ENCODE data around the gene LPP. TPM values are rescaled to one million over a fixed set of nuclear protein-coding genes. Genes with fewer than 3 reads are reported as not detected.

The LPP gene
- total RNA-seq, 1 donor from 2014 or later, result 184 TPM

DNA sequence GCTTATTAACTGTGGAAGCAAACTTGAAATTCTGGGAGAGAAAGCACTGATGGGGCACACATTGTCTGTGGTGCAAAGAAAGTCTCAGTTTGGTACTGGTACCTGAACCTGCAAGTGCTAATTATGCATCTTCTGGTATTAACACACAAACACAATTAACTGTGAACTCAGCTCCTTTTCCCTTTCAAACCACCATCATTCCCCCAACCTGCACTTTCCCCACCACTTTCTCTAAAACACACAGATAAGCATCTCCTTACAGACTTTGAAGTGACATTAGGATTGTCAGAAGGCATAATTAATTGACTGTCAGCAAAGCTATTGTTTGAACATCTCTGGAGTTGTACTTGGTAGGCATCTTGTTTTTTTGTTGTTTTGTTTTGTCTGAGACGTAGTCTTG lies 565.6 kb downstream of the LPP start:
- H3K4me1 Mint-ChIP-seq (ENCODE audit: unreplicated experiment), result peaks cover 2% of the 10 kb centered on the region
- no peak for DNase-seq (ENCODE audit: extremely low spot score, unreplicated experiment)
- no peaks in the 10 kb centered on the region for H3K36me3 Mint-ChIP-seq (ENCODE audit: unreplicated experiment)
- TF ChIP-seq, protein P1, sequence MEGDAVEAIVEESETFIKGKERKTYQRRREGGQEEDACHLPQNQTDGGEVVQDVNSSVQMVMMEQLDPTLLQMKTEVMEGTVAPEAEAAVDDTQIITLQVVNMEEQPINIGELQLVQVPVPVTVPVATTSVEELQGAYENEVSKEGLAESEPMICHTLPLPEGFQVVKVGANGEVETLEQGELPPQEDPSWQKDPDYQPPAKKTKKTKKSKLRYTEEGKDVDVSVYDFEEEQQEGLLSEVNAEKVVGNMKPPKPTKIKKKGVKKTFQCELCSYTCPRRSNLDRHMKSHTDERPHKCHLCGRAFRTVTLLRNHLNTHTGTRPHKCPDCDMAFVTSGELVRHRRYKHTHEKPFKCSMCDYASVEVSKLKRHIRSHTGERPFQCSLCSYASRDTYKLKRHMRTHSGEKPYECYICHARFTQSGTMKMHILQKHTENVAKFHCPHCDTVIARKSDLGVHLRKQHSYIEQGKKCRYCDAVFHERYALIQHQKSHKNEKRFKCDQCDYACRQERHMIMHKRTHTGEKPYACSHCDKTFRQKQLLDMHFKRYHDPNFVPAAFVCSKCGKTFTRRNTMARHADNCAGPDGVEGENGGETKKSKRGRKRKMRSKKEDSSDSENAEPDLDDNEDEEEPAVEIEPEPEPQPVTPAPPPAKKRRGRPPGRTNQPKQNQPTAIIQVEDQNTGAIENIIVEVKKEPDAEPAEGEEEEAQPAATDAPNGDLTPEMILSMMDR (IDR thresholded peaks at IDR 0.05), result no peak
- H3K27ac Mint-ChIP-seq (ENCODE audit: unreplicated experiment), result no peak overlapping the region
- no peaks in the 10 kb centered on the region for H3K27me3 Mint-ChIP-seq (ENCODE audit: unreplicated experiment)
- no peaks in the 10 kb centered on the region for H3K9me3 Mint-ChIP-seq (ENCODE audit: unreplicated experiment)
- no peak overlapping the region for H3K4me3 Mint-ChIP-seq (ENCODE audit: unreplicated experiment)

DNA sequence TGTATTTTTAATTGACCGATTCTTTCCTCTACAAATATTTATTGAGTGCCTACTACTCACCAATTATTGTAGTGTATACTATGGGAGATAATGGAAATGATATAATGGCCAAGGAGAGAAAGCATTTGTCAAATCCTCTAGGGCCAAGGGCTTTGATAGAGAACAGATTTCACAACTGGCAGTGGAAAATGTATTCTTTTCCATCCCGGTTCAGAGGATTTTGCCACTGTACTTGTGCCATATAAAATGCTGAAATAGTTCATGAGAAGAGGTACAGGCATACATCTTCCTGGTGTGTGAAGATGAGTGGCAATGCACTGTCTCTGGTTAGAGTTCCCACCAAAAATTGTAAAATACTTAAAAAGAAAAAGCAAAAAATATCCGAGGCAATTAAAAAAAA lies 566.3 kb downstream of the LPP start:
- Mint-ChIP-seq H3K36me3 (ENCODE audit: unreplicated experiment) (no peaks in the 10 kb centered on the region), H3K9me3 (ENCODE audit: unreplicated experiment) (no peaks in the 10 kb centered on the region), H3K27ac (ENCODE audit: unreplicated experiment) (no peak overlapping the region), H3K4me1 (ENCODE audit: unreplicated experiment) (peaks cover 2% of the 10 kb centered on the region), H3K27me3 (ENCODE audit: unreplicated experiment) (no peaks in the 10 kb centered on the region), H3K4me3 (ENCODE audit: unreplicated experiment) (no peak overlapping the region)
- no peak for DNase-seq (ENCODE audit: extremely low spot score, unreplicated experiment)
- TF ChIP-seq, protein P1 (IDR thresholded peaks at IDR 0.05), result no peak

DNA sequence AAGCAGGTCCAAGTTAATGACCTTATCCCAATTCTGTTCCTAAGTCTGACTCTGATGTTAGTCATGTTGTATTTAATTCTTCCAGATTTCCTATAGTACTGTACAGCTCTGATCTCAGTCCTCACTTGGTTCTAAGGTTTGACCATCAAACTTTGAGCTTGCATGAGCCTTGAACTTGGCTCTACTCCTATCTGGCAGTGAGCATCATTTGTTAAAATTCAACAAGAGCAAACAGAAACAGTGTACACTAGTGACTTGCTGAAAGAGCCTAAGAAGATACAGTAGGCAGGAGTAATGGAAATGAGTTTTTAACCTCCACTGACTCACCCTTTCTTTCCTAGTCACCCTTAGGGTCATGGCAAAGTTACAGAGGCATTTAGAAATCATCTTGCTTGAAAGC lies 566.7 kb downstream of the LPP start:
- DNase-seq (ENCODE audit: extremely low spot score, unreplicated experiment), result no peak
- Mint-ChIP-seq H3K4me3 (ENCODE audit: unreplicated experiment) (no peak overlapping the region), H3K27me3 (ENCODE audit: unreplicated experiment) (no peaks in the 10 kb centered on the region), H3K9me3 (ENCODE audit: unreplicated experiment) (no peaks in the 10 kb centered on the region), H3K4me1 (ENCODE audit: unreplicated experiment) (peaks cover 2% of the 10 kb centered on the region), H3K36me3 (ENCODE audit: unreplicated experiment) (no peaks in the 10 kb centered on the region), H3K27ac (ENCODE audit: unreplicated experiment) (no peak overlapping the region)
- TF ChIP-seq, protein P1 (IDR thresholded peaks at IDR 0.05), result no peak

DNA sequence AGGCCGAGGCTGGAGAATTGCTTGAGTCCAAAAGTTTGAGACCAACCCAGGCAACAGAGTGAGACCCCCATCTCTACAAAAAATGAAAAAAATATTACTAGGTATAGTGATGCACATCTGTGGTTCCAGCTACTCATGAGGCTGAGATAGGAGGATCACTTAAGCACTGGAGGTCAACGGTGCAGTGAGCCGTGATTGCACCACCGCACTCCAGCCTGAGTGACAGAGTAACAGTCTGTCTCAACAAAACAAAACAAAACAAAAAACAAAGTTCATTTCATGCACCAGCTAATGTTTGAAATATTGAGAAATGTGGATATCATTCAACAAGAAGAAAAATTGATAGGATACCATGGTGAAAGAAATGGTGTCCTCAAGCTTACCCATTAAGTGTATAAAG lies 567.4 kb downstream of the LPP start:
- Mint-ChIP-seq H3K27ac (ENCODE audit: unreplicated experiment) (no peak overlapping the region), H3K4me1 (ENCODE audit: unreplicated experiment) (peaks cover 2% of the 10 kb centered on the region), H3K27me3 (ENCODE audit: unreplicated experiment) (no peaks in the 10 kb centered on the region), H3K9me3 (ENCODE audit: unreplicated experiment) (no peaks in the 10 kb centered on the region), H3K4me3 (ENCODE audit: unreplicated experiment) (no peak overlapping the region), H3K36me3 (ENCODE audit: unreplicated experiment) (no peaks in the 10 kb centered on the region)
- TF ChIP-seq, protein P1 (IDR thresholded peaks at IDR 0.05), result no peak
- DNase-seq (ENCODE audit: extremely low spot score, unreplicated experiment), result no peak

DNA sequence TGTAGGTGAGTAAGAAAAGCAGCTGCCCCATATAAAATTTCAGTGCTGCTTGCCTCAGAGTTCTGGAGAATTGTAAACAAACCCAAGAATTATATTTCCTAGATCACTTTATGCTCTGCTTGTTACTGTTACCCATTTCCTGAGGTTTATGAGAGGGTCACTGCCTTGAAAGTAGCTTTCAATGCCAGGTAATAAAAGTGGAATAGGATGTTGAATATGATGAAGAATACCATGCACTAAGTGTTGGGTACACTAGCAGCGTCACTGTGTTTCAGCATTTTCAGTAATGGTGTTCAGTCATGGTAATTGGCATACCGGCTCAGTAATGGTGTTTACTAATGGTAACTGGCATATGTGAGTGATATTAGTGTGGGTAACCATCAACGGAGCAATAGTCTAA lies 568.0 kb downstream of the LPP start:
- Mint-ChIP-seq H3K4me1 (ENCODE audit: unreplicated experiment) (peaks cover 2% of the 10 kb centered on the region), H3K27ac (ENCODE audit: unreplicated experiment) (no peak overlapping the region), H3K36me3 (ENCODE audit: unreplicated experiment) (no peaks in the 10 kb centered on the region), H3K4me3 (ENCODE audit: unreplicated experiment) (no peak overlapping the region), H3K27me3 (ENCODE audit: unreplicated experiment) (no peaks in the 10 kb centered on the region), H3K9me3 (ENCODE audit: unreplicated experiment) (no peaks in the 10 kb centered on the region)
- DNase-seq (ENCODE audit: extremely low spot score, unreplicated experiment), result no peak
- TF ChIP-seq, protein P1 (IDR thresholded peaks at IDR 0.05), result no peak

Data from osteocyte (in vitro differentiated cells).